GM18519 (cell line): ENCODE measurements around the gene CACNB4.

ENCODE experiments used
- ATAC-seq: cut with Tn5 transposase; IDR thresholded peaks from one replicate; pipeline ENCODE4 v1.9.1; 2021; ENCODE audit warnings: mild to moderate bottlenecking, moderate library complexity; ENCODE audit not compliant: unreplicated experiment, low FRiP score

Gene CACNB4

DNA sequence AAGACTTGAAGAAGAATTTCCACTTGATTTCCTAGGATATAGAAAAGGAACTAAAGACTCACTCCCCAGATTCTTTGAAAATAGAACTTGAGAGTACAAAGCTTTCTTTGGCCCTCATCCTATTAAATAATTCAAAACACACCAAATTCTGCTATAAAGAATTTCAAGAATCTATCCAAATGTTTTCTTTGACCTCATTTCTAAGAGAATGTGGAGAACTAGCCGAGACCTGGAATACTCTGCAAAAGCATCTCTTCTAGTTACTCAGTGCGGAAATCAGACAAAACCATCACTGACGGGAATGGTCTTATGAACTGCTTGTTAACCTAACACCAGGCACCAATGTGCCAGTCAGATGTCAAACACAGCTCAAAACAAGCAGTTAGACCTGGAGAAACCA lies 226.4 kb downstream of the CACNB4 start:
- ATAC-seq = no peak

DNA sequence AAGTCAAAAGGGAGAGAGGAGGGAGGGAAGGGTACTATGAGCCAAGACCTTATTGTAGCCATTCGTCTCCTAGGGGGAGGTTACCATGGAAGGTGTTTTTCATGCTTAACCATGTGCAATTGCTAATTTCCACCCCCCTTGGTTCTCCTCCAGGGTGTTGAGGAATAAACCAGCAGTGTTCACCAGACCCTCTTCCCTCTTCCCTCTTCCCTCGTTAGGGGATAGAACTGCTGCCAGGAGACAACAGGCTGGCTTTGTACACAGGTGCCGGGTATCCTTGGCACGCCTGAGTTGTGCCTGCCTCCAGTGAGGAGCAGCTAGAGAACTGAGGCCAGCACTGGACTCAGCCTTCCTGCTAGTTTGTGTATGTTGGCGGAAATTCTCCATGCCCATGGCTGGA lies 229.6 kb downstream of the CACNB4 start:
- ATAC-seq = no peak

DNA sequence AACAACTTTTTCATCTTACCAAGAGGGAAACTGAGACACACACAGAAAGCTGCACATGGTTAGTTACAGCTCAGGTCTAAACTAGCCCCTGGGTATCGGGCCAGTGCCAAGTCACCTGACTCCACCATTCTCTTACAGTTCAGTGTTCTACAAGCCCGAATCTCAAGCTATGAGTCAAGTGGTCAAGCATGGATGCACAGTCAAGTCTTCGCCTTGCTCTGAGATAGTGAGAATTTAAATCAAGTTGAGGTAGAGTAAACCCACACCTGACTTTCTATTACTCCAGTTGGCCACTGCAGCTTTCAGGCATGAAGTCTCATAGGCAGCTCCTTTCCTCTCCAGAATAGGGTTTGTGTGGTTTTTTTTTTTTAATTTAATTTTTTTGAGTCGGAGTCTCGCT lies 236.1 kb downstream of the CACNB4 start:
- peak; percentile 99 for ATAC-seq

DNA sequence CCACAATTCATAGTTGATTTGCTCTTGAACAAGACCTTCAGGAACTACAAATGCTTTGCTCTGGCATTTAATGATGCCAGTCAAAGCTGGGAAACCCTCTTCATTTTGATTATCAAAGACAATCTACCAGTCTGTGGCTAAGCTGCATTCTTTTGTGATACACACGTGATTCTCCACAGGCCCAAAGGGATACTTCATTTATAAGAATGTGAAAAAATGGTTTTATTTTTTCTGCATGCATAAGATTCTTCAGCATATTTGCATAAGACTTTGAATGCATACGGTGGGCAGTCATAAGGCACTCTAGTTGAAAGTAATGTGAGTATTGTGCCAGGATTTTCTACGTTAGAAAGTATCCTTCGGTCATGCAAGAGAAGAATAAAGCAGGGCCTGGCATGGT lies 237.7 kb downstream of the CACNB4 start:
- no peak for ATAC-seq

DNA sequence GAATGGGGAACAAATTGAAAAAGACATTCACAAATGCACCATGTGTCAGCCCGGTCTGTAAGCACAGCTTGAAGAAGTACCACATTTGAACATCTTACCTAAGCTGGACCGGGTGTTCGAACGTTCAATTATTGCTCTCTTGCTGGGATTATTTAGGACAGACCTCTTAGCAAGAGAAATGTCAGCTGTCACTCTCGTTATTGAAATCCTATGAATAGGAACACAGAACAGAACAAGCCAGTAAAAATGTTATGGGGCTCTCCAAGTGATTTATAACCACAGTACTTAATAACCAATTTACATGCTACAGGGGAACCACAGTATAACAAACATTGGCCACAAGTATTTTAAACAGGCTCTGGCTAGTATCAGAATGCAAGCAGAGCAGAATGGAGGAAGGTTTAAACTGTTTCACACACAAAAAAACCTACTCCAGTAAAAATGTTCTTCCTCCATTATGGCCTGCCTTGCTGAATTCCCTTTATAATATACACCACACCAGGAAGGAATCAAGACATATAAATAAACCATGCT lies 238.2 kb downstream of the CACNB4 start:
- no peak for ATAC-seq

DNA sequence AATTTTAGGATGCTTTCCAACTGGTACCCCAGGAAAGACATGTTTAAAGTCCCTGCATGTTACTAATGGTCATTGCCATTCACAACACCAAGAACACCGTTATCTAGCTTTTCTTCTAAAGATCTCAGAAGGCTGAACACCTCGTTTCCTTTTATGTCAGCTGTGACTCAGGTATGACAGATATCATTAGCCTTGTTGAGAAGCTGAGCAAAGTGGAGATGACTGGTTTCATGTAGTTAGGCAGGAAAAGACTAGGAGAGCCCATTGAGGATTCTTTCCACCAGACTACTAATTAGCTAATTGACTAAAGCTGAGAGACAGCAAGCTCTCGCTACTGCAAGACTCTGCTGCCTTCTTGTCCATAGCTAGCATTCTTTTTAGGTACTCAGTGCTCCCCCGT lies 238.6 kb downstream of the CACNB4 start:
- no peak for ATAC-seq

DNA sequence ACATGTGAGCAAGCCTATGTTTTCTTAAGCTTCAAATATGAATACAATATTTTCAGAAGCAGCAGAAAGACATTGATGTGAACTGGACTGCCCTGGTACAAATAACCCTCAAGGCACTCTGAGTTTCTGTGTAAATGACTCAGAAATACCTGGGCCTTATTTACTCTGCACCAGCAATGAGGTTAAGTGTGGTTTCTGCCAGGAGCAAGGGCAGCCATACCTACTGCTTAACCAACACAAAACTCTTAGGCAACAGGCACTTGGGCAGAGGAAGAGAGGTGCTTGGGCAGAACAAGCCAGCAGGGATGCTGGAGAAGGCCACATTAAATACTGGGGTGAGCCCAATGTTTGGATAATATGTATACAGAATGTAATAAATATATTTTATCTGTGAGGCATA lies 241.2 kb downstream of the CACNB4 start:
- ATAC-seq = no peak

DNA sequence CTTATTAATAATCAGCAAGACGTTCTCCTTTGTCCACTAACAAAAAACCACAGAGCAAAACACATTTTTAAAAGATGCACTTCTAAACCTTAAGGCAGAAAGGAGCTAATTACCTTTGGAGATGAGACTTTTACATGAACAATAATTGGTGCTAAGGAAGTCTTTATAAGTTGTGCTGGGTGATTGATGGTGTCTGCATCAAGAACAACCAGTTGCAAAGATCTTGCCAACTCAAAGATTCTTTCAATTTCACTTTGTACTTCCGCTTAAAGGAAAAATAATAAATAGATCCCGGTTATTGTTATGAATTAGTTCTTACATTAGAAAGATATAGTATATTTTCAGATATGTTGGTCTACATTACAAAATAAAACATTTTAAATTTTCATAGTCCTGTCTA lies 243.7 kb downstream of the CACNB4 start:
- no peak for ATAC-seq

DNA sequence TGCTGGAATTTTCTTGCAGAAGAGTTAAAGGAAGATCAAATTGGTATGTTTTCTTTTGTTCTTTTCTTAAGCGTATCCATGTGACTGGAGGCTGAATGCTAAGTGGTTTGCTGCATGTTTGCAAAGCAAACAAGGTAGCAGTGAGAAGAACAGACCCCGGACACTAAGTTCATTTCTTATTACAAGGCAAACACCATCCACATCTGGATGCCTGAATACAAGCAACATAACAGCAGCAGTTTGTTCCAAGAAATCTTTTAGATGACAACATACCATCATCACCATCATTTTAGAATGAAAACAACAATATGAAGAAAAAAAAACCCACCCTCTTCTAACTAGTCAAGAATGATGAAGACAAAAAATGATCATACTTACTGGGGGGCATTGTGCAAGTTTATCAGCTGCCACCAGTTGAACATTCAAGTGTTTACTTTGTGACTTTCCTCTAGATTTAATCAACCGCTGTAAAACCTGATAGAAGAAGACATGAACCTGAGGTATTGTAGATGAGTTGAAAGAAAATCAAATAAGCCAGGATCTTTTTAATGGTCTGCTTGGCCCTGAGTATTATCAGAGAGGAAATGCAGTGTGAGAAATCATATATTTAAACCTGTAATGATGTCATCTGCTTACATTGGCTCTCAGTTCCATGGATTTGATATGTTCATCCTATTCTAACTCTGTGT lies 245.6 kb downstream of the CACNB4 start:
- no peak for ATAC-seq

DNA sequence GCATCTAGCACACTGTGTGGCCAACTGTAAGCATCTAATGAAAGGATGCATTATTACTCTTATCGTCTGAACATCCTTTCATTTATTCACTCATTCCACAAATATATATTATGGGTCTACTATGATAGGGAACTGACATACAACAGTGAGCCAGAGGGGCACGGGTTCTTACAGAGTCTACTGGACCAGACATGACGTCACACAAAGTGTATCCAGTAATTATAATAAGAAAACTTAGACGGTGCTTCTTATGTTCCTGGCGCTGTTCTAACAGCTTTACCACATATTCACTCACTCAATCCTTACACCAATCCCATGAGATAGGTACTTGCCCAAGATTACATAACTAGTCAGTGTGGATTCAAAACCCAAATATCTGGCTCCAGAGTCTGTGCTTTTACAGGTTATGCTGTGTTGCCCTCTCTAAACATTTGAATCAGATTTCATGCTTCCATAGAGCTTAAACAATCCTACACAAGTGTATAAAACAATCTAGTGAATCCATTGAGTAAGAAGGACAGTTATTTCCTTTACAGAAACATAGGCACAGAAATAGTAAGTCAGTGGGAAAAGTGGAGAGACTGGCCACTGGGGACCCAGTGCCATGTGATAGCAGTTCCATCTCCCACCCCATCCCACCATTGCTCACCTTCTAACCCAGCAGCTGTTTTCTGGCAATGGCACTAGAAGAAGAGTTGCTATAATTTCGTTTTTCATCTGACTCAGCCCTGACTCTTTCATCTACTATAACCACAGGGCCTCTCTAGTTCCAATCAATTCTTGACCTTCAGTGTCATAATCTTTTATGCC lies 246.4 kb downstream of the CACNB4 start:
- ATAC-seq = no peak

DNA sequence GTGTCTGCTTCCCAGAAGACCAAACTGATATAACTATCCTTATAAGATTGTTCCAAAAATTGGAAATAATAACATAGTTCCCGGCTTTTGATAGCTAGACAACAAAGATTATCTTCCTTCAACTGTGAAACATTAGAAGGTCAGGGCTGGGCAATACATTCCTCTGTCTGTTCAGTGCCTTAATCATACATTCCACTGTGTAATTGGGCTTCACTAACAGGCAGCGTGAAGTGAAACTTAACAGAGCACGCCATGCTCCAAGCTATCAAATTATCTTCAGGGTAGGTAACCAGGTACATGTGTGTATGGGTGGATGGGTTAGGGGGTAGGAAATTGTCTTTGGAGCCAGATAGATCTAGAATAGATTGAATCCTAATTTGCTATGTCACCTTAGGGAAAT lies 247.1 kb downstream of the CACNB4 start:
- no peak for ATAC-seq

DNA sequence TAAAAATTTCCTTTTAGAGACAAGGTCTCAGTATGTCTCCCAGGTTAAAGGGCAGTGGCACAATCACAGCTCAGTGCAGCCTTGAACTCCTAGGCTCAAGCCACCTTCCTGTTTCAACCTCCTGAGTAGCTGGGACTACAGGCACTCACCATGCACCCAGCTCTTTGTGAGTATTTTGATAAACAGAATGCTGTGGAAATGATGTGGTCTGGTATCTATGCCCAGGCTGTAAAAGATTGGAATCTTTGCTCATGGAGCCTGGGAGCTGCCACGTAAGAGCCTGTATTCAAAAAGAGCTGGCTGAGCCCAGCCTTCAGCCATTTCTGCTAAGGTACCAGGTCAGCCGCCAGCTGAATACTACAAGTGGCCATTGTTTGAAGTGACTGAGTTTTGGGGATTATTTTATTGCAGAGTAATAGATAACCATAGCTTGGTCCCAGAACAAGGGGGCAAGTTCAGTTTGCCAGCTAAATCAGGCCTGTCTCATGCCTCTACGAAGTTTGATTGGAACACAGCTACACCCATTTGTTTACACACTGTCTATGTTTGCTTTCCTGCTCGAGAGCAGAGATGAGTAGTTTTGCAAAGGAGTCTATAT lies 249.3 kb downstream of the CACNB4 start:
- ATAC-seq = no peak

DNA sequence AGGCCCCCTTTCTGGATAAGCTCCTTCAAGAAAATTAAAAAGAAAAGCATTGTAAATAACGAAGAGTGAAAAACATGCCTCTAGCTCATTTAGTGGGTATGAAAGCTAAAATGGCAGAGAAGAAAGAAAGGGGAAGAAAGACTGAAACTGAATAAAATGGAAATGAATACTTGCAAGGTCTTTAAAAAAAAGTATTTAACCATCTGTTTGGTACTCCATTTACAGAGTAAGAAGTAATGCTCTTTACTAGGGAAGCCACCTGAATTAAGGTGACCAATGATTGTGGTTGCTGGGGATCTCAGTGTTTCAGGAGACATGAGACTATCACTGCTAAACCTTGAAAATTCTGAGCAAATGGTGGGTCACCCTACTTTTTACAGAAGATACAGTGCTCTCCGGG lies 253.0 kb downstream of the CACNB4 start:
- ATAC-seq = no peak

DNA sequence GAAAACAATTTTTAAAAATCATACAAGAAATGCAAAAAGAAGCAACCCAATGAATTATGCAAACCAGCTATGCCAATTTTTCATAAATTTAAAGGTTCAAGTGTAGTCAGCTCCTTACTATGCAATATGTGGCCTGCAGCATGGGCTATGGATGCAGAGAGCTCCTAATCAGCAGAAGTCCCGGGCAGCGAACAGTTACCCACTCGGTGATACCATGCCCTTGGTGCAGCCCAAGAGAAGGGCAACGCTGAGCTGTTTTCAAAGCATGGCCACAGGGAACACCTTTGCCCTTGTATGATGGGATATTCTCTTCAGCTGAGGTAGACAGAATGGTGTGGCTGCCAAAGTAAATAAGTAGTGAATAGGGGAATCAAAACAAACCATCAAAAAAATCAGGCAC lies 253.4 kb downstream of the CACNB4 start:
- no peak for ATAC-seq

DNA sequence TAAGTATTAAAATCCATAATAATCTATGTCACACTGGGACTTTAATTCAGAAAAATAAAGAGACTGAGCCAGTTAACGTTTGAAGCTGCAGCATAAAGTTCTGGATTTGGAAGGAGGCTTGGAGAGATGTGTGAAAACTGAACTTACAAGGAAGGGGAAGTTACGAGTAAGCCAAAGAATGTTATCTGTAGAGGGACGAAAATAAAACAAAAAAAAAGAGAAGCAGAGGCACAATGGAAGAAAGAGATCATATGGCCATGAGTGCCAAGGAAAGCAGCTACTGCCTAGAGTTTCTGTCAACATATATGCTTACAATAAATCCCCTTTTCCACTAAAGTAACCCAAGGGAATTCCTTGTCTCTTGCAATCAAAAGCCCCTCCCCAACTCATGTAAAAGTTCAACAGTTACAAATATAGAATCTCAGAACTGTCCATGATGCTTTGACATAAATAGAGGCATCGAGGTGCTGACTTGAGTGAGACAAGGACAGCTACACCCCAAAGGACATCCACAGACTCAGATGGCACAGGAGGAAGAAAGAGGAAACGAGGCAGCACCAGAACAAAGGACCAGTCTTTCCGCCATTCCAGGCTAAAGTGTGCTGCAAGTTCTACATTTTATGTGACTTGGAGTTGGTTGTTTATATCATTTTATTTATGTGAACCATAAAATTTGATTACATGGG lies 254.5 kb downstream of the CACNB4 start:
- no peak for ATAC-seq

DNA sequence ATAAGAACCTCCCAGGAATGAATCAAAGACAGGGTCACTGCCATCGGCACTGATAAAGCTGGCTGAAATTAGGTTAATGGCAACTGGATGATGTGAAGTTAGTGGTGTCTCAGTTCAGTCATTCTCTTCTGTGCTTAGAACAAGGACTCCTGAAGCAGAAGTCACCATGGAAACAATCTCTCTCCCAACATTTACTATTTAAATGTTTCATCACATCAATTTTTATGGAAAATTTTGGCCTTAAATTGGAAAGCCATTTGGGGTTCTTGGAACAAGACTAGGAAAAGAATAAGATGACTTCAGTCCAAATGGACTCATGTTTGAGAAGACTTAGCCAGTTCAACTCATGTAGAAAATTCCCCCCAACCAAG lies 255.2 kb downstream of the CACNB4 start:
- ATAC-seq = no peak

DNA sequence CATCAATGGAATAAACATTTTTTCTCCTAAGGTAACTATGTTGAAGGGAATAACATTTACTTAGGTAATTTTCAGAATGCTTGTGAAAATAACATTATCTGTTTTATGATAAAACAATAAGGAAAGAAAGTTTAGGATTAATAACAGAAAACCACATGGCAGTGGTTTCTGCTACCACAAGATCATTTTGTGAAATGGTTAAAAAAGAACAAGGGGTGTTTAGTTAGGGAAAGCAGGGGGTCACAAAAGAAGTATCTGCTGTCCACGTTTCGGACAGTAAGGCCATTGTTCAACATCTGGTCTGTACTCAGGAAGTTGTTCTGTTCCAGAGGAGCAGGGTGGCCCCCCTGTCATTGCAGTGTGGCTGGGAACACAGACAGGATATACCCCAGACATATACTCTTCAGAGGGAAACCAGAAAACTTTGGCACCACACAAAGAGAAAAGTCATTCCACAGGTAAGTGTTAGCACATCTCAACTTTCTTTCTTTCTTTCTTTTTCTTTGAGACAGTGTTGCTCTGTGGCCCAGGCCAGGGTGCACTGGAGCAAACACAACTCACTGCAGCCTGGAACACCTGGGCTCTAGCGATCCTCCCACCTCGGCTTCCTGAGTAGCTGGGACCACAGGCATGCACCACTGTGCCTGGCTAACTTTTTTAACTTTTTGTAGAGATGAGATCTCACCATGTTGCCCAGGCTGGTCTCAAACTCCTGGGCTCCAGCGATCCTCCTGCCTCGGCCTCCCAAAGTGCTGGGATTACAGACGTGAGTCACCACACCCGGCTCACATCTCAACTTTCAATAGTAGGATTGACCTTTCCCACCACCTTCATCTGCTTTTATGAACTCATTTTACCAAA lies 255.8 kb downstream of the CACNB4 start:
- no peak for ATAC-seq

DNA sequence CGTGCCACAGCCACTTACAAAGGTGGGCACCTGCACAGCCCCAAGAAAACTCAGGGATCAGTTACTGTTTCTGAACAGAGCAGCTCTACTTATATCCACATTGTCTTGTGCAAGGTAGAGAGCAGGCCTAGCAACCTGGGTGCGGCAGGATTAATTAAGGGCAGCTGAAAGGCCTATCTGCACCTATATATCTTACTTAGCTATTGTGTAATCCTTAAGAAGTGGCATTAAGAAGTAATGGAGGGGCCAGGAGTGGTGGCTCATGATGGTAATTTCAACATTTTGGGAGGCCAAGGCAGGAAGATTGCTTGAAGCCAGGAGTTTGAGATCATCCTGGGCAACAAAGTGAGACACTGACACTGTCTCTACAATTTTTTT lies 257.8 kb downstream of the CACNB4 start:
- no peak for ATAC-seq

DNA sequence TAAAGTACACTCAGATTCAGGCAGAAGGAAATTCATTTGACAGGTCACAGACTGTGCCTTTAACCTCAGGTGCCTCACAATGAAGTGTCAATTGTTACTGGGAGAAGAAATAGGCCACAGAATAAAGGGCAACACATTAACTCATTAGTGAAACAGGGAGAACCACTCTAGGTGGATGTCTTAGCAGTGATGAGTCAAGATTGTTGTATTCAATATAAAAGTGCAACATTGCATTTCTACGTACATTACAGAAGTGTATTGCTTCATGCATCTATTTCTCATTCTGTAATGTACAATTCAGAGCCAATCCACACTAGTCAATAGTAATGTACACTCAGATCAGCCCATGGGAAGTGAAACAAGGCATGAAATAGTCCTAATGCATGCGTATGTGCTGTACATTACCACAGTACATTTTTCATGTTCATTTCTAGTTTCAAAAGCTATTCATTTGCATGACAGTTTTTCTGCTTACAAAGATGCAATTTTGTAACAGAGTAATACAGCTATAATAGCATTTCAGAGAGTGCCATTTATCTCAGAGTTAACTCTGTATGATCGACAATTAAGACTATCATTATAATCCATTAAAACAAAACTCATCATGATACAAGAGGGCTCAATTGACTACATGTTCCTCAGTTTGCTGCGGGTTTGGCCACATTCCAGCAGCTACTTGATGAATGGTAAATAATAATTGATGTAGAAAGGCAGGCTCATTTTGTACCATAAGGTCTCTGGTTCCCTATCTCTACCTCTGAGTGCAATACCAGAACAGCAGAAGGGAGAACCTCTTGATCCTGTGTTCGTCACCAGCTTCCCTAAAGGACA lies 258.4 kb downstream of the CACNB4 start:
- peak; percentile 98 for ATAC-seq
